Esophagus muscularis mucosa (tissue), 4 donors: ENCODE results near the gene MAP7.

Source experiments
- CTCF ChIP-seq, 3 experiments: fragments of 200-600 bp in 2 of 3; fragments of 450-650 bp in 1 of 3; sonication (generic) in 2 of 3; IDR thresholded peaks; one replicate each; pipeline ENCODE4 v1.5.1; 2017 to 2019; ENCODE audit warnings: antibody characterized with exemption in 3 of 3, mild to moderate bottlenecking in 2 of 3, moderate library complexity in 1 of 3
- EP300 ChIP-seq: sonication (generic); formaldehyde crosslinking; IDR thresholded peaks from one replicate; pipeline ENCODE4 v1.6.1; 2017; ENCODE audit warnings: antibody characterized with exemption
- POLR2A ChIP-seq: fragments of 450-650 bp; IDR thresholded peaks from one replicate; pipeline ENCODE4 v1.6.1; 2017; ENCODE audit warnings: antibody characterized with exemption, moderate library complexity, mild to moderate bottlenecking, low read depth
- POLR2AphosphoS5 ChIP-seq, 2 donors: sonication (generic); formaldehyde crosslinking; IDR thresholded peaks; one replicate each; pipeline ENCODE4 v1.6.1; 2017; ENCODE audit warnings: antibody characterized with exemption in 2 of 2

- no peak for TF ChIP-seq CTCF (IDR thresholded peaks at IDR 0.05)
- TF ChIP-seq EP300, result no peak
- TF ChIP-seq POLR2A, result no peak
- no peak for TF ChIP-seq POLR2AphosphoS5 (IDR thresholded peaks at IDR 0.05)
Observed at GRCh38 chr6:136404627-136405419, 145.4 kb downstream of the MAP7 start.
